ENCODE data around the gene LAMA1.

- TF ChIP-seq CTCF (IDR thresholded peaks at IDR 0.05) = no peak
- no peak for TF ChIP-seq POLR2A (IDR thresholded peaks at IDR 0.05)
- TF ChIP-seq POLR2AphosphoS5 (IDR thresholded peaks at IDR 0.05) = no peak
- TF ChIP-seq EP300 (IDR thresholded peaks at IDR 0.05) = no peak
Observed at GRCh38 chr18:7064346-7064745, 53.3 kb downstream of the LAMA1 start.
